GM12865 (cell line): Measurements from ENCODE around the gene MKKS.

Experiments used
- DNase-seq: peaks from one replicate; pipeline ENCODE4 v3.0.0; 2010; ENCODE audit warnings: low read depth
- H3K4me3 ChIP-seq: 2 replicates; pipeline ENCODE4 v1.5.1; 2011; ENCODE audit warnings: mild to moderate bottlenecking, low read depth, low read length, control low read depth
- TF ChIP-seq, protein P1 (sequence below): IDR thresholded peaks from 2 replicates; pipeline ENCODE4 v1.5.1; 2011; ENCODE audit warnings: low read length, control low read depth, low read depth, inconsistent platforms; ENCODE audit not compliant: insufficient read depth; ENCODE audit errors: missing control alignments

Gene MKKS

GRCh38 chr20:10454151-10454750, 20.2 kb upstream of the MKKS start:
- no peak overlapping the region for H3K4me3 ChIP-seq
- TF ChIP-seq, protein P1, sequence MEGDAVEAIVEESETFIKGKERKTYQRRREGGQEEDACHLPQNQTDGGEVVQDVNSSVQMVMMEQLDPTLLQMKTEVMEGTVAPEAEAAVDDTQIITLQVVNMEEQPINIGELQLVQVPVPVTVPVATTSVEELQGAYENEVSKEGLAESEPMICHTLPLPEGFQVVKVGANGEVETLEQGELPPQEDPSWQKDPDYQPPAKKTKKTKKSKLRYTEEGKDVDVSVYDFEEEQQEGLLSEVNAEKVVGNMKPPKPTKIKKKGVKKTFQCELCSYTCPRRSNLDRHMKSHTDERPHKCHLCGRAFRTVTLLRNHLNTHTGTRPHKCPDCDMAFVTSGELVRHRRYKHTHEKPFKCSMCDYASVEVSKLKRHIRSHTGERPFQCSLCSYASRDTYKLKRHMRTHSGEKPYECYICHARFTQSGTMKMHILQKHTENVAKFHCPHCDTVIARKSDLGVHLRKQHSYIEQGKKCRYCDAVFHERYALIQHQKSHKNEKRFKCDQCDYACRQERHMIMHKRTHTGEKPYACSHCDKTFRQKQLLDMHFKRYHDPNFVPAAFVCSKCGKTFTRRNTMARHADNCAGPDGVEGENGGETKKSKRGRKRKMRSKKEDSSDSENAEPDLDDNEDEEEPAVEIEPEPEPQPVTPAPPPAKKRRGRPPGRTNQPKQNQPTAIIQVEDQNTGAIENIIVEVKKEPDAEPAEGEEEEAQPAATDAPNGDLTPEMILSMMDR: no peak
- no peak for DNase-seq

DNA sequence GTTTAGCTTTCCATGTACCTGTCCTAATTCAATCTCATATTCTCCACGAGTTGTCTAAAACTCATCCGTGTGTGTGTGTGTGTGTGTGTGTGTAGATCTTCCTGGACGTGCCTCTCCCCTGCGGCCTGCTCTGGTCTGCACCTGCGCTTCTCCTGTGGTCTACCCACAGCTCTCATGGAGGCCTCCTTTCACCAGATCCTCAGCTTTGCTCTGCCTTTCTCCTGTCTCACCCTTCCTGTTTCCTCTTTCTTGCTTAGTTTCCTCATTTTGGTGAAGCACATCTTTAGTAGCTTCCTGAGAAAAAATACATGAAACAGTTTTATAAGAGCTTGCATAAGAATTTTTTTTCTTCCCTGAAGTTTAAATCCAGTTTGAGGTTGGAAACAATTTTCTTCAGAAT, 19.2 kb upstream of the MKKS start:
- peak; percentile 89 for DNase-seq
- TF ChIP-seq, protein P1: no peak
- H3K4me3 ChIP-seq: no peak overlapping the region

- DNase-seq: no peak
- no peak overlapping the region for H3K4me3 ChIP-seq
- TF ChIP-seq, protein P1: no peak
Observed at GRCh38 chr20:10449270-10449669, 15.2 kb upstream of the MKKS start.

DNA sequence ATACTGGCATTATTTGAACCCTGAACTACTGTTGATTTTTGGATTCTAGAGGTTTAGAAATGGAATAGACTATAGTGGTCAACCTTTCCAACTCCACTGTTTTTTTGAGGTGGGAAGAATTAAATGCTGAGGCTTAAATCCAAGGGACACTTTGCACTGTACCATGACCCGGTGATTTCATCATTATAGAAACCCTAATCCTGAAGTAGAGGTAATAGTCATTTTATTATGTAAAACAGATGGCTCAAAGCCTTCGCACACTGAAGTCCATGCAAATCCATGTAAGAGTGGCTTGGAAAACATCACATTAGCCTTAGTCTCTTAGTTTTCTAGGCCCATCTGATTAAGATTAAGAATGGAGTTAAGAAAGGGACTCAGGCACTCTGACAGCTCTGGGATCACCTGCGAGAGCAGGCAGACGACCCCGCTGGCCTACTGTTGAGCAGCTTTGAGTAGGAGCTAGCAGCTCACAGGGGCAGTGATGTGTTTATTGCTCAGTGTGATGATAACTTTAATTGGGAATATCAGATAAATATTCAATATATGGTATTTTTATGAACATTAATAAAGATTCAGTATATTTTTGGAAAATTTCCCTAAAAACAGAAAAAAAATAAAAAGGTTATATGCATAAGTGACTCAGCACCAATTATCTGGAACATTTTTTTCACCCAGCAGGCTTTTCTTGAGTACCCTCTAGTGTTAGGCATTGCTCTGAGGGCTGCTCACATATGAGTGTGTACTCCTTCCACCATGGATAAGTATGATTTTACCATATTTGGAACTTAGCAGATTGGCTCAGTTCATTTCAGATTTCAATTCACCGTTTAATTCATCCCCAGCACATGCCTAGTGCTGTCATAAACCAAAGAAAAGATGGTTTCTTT, 14.5 kb upstream of the MKKS start:
- TF ChIP-seq, protein P1: no peak
- H3K4me3 ChIP-seq: no peak overlapping the region
- DNase-seq: no peak

DNA sequence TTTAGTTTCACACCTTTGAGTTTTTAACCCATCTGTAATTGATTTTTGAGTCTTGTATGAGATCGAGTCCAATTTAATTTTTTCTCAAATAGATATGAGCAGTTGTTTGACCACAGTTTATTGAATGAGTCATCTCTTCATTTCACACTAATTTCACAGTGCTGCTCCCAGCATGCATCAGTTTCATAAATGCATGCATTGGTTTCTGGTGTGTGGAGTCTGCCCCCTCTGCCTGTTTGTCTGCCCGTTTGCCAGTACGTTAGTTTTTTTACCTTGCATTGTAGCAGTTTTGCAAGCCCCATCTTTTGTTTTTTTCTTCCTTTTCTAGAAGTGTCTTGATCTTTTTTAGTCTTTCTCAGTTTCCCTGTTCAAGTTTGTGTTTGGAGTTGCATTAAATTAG, 13.0 kb upstream of the MKKS start:
- TF ChIP-seq, protein P1: no peak
- H3K4me3 ChIP-seq: peak overlapping the region; percentile 42
- DNase-seq: peak; percentile 93

DNA sequence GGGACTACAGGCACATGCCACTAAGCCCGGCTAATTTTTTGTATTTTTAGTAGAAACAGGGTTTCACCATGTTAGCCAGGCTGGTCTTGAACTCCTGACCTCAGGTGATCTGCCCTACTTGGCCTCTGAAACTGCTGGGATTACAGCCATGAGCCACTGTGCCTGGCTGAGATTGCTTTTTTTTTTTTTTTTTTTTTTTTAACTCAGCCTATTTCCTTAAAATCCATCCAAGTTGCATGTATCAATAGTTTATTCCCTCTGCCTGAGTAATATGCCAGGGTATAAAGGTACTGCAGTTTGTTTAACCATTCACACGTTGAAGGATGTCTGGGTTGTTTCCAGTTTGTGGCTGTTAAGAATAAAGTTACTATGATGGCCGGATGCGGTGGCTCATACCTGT, 11.7 kb upstream of the MKKS start:
- DNase-seq: no peak
- TF ChIP-seq, protein P1: no peak
- no peak overlapping the region for H3K4me3 ChIP-seq

GRCh38 chr20:10443936-10444335, 9.9 kb upstream of the MKKS start:
- TF ChIP-seq, protein P1: no peak
- H3K4me3 ChIP-seq: no peak overlapping the region
- no peak for DNase-seq
